ENCODE results near the gene ZYX. TPM values are rescaled to one million over a fixed set of nuclear protein-coding genes. Genes with fewer than 3 reads are reported as not detected.

ZYX gene
- total and polyA plus RNA-seq, 5 donors from 2014 or later, result 81.1 to 174 (median 92.8) TPM

DNA sequence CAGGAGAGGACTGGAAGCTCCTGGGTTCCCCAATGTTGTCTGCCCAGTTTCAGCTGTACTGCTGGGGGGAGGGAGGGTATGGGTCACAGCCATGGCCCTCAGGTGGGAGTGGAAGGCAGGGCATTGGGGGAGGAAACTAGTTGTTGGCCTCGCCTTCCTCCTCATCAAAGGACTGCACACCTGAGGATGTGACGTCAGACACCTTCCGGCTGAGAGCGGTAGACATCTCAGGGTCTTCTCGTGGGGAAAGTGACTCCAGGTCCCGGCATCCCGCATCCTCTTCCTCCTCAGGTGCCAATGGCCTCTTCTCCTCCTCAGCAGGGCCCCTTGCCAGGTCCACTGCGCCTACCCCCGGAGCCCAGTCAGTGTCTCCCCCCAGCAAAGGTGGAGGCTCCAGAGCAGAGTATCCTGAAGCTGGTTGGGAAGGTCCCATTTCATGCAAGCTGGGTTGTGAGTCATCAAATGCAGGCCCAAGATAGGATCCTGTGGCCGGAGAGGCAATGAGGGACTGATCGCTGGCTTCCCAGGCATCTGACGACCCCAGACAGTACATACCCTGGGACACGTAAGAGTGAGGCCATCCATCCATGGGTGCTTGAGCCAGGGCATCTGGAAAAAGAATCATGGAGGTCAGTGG, 24.6 kb upstream of the ZYX start:
- Histone ChIP-seq H3K36me3 (ENCODE audit: control insufficient read depth, insufficient read depth, low read length) (no peaks in the 10 kb centered on the region), H3K4me1 (ENCODE audit: control insufficient read depth, insufficient read depth, low read length, poor library complexity, severe bottlenecking) (peaks cover 2% of the 10 kb centered on the region), H3K27me3 (ENCODE audit: control insufficient read depth, insufficient read depth, low read length) (peaks cover 4% of the 10 kb centered on the region), H3K9me3 (ENCODE audit: control insufficient read depth in 2 of 2, low read length in 2 of 2) (no peaks in the 10 kb centered on the region), H3K4me3 (ENCODE audit: low read depth, low read length) (no peak overlapping the region), H3K27ac (ENCODE audit: insufficient read depth, low read length, poor library complexity, severe bottlenecking) (no peak overlapping the region)
- Mint-ChIP-seq H3K27me3 (peaks cover 34% of the 10 kb centered on the region), H3K9me3 (peaks cover 0 to 2% (median 0%) of the 10 kb centered on the region in 7 donors), H3K4me1 (peaks cover 3 to 14% (median 6%) of the 10 kb centered on the region in 4 donors), H3K27ac (no peak overlapping the region), H3K4me3 (no peak overlapping the region), H3K36me3 (peaks cover 2% of the 10 kb centered on the region)
- ATAC-seq (ENCODE audit: low read depth in 2 of 2) (no peak), DNase-seq (no peak)

DNA sequence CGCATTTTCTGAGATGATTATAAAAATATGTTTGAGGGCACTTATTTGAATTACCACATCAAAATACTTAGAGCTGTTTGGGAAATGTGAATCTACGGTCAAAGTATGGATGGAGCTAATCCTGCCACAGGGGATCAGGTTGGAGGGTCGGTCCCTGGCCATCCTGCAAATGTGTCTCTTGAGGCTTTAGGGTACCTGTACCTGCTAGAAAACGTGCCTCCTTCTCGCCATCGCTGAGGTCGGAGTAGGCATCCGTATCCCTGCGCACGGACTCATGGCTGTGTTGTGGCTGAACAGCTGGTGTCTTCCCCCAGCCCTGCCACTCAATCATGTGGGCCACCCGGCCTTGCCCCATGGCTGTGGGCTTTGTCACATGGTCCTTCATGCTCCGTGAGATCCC, 22.5 kb upstream of the ZYX start:
- Histone ChIP-seq H3K4me3 (ENCODE audit: low read depth, low read length) (no peak overlapping the region), H3K27ac (ENCODE audit: insufficient read depth, low read length, poor library complexity, severe bottlenecking) (no peak overlapping the region), H3K4me1 (ENCODE audit: control insufficient read depth, insufficient read depth, low read length, poor library complexity, severe bottlenecking) (peaks cover 19% of the 10 kb centered on the region), H3K27me3 (ENCODE audit: control insufficient read depth, insufficient read depth, low read length) (peaks cover 11% of the 10 kb centered on the region), H3K36me3 (ENCODE audit: control insufficient read depth, insufficient read depth, low read length) (no peaks in the 10 kb centered on the region), H3K9me3 (ENCODE audit: control insufficient read depth in 2 of 2, low read length in 2 of 2) (no peaks in the 10 kb centered on the region)
- H3K36me3 Mint-ChIP-seq, result peaks cover 2% of the 10 kb centered on the region
- peaks cover 0 to 2% (median 0%) of the 10 kb centered on the region in 7 donors for H3K9me3 Mint-ChIP-seq
- DNase-seq, result no peak
- peak overlapping the region in 1 of 4 donors; percentile 1 for H3K4me3 Mint-ChIP-seq
- peaks cover 5 to 19% (median 10%) of the 10 kb centered on the region in 4 donors for H3K4me1 Mint-ChIP-seq
- no peak for ATAC-seq (ENCODE audit: low read depth in 2 of 2)
- peaks cover 36% of the 10 kb centered on the region for H3K27me3 Mint-ChIP-seq
- no peak overlapping the region for H3K27ac Mint-ChIP-seq

DNA sequence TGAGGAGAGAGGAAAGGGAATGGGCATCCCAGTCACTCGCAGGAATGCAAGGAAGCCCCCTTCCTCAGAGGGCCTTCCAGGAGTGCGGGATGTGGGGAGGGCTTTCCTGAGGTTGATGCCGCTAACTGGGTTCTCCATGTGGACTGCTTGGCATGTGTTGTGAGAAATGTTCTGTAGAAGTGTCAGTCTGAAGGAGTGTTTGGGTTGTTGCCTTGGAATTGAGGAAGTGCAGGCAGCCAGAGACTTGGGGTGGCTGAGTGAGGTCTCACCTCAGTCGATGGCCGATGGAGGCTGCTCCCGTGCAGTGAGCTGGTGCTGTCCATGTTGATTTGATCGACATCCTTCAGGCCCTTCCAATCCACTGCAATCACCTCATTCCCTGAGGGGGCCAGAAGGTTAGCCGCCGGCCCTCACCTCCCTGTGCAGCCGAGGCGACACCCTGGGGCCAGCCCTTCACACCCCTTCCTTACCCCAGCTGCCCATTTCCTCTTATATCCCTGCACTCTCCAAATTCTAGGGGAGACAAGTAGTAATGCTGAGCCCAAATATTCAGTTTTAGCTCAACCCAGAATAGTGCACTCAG, 21.3 kb upstream of the ZYX start:
- peaks cover 5 to 25% (median 12%) of the 10 kb centered on the region in 4 donors for H3K4me1 Mint-ChIP-seq
- H3K27ac Mint-ChIP-seq, result no peak overlapping the region
- DNase-seq, result no peak
- peak overlapping the region in 2 of 4 donors; percentile 69 to 87 for H3K4me3 Mint-ChIP-seq
- peaks cover 2% of the 10 kb centered on the region for H3K36me3 Mint-ChIP-seq
- no peak for ATAC-seq (ENCODE audit: low read depth in 2 of 2)
- Histone ChIP-seq H3K36me3 (ENCODE audit: control insufficient read depth, insufficient read depth, low read length) (no peaks in the 10 kb centered on the region), H3K27me3 (ENCODE audit: control insufficient read depth, insufficient read depth, low read length) (peaks cover 21% of the 10 kb centered on the region), H3K4me3 (ENCODE audit: low read depth, low read length) (no peak overlapping the region), H3K9me3 (ENCODE audit: control insufficient read depth in 2 of 2, low read length in 2 of 2) (no peaks in the 10 kb centered on the region), H3K27ac (ENCODE audit: insufficient read depth, low read length, poor library complexity, severe bottlenecking) (no peak overlapping the region), H3K4me1 (ENCODE audit: control insufficient read depth, insufficient read depth, low read length, poor library complexity, severe bottlenecking) (peaks cover 19% of the 10 kb centered on the region)
- peaks cover 49% of the 10 kb centered on the region for H3K27me3 Mint-ChIP-seq
- peaks cover 0 to 2% (median 0%) of the 10 kb centered on the region in 7 donors for H3K9me3 Mint-ChIP-seq

DNA sequence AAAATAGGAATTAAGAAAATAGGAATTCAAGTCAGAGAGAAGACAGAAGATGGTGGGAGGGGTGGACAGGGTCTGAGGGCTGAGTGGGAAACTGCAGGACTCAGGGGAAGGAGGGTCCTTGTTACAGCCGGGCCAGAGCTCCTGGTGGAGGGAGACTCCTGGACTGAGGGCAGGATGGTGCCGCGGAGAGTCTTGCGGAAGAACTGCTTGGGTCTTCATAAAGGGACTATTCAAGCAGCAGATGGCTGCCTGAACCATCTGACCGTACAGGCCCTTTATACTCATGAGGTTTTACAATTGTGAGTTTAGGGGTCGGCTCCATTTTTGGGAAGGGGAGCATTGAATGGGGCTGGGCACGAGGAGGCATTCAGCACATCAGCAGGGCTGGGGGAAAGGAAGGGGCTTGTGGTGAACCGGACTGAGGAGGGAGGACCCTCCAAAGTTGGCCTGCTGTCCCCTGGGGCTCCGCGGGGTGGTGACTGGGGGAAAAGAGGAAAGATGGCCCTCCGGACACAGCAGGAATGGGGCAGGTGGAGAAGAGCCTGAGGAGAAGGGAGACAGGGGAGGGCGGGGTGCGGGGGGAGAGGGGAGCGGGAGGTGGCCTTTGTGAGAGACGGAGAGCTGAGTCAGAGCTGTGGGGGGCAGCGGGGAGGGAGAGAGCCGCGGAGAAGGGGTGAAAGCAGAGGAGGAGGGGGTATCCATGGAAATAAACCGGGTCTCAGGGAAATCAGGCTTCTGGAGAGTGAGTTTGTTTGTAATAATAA, 20.2 kb upstream of the ZYX start:
- Histone ChIP-seq H3K9me3 (ENCODE audit: control insufficient read depth in 2 of 2, low read length in 2 of 2) (no peaks in the 10 kb centered on the region), H3K36me3 (ENCODE audit: control insufficient read depth, insufficient read depth, low read length) (no peaks in the 10 kb centered on the region), H3K27me3 (ENCODE audit: control insufficient read depth, insufficient read depth, low read length) (peaks cover 23% of the 10 kb centered on the region), H3K4me1 (ENCODE audit: control insufficient read depth, insufficient read depth, low read length, poor library complexity, severe bottlenecking) (peaks cover 19% of the 10 kb centered on the region), H3K4me3 (ENCODE audit: low read depth, low read length) (no peak overlapping the region), H3K27ac (ENCODE audit: insufficient read depth, low read length, poor library complexity, severe bottlenecking) (no peak overlapping the region)
- Mint-ChIP-seq H3K27me3 (peaks cover 60% of the 10 kb centered on the region), H3K27ac (peak overlapping the region in 1 of 3 donors; percentile 62), H3K36me3 (peaks cover 2% of the 10 kb centered on the region), H3K9me3 (no peaks in the 10 kb centered on the region), H3K4me3 (peak overlapping the region; percentile 76 to 87 (median 85)), H3K4me1 (peaks cover 5 to 25% (median 12%) of the 10 kb centered on the region in 4 donors)
- no peak for DNase-seq
- ATAC-seq (ENCODE audit: low read depth in 2 of 2), result no peak

DNA sequence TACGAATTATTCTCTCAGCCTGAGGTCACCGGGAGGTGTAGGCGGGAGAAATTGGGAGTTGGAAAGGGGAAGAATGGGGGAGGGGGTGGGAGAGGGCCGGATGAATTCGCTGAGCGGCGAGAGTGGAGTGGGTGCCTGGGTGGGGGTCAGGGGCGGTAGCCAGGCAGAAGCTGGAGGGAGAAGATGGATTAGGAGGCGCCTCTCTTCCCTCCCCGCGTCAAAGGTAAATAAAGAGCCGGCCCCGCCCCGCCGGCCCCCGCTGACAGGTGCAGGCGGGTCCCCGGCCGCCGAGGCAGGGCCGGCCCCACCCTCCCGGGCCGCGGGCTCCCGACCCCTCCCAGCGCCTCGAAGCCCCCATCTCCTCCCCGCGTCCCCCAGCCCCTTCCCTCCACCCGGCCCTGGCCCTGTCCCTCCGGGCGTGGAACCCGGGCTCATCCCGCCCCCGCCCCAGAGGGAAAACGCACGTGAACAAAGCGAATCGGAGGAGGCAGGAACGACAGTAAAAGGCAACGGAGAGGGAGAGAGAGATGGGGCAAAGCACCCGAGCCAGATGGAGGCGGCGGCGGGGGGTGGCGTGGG, 19.5 kb upstream of the ZYX start:
- H3K4me1 ChIP-seq (ENCODE audit: control insufficient read depth, insufficient read depth, low read length, poor library complexity, severe bottlenecking), result peaks cover 19% of the 10 kb centered on the region
- H3K27ac ChIP-seq (ENCODE audit: insufficient read depth, low read length, poor library complexity, severe bottlenecking), result no peak overlapping the region
- H3K4me3 ChIP-seq (ENCODE audit: low read depth, low read length), result no peak overlapping the region
- H3K27ac Mint-ChIP-seq, result no peak overlapping the region
- peaks cover 2% of the 10 kb centered on the region for H3K36me3 Mint-ChIP-seq
- no peaks in the 10 kb centered on the region for H3K9me3 ChIP-seq (ENCODE audit: control insufficient read depth in 2 of 2, low read length in 2 of 2)
- H3K4me1 Mint-ChIP-seq, result peaks cover 5 to 25% (median 12%) of the 10 kb centered on the region in 4 donors
- ATAC-seq (ENCODE audit: low read depth in 2 of 2), result peak in 1 of 2 donors; percentile 9
- H3K4me3 Mint-ChIP-seq, result peak overlapping the region; percentile 52 to 91 (median 84)
- peaks cover 63% of the 10 kb centered on the region for H3K27me3 Mint-ChIP-seq
- H3K36me3 ChIP-seq (ENCODE audit: control insufficient read depth, insufficient read depth, low read length), result no peaks in the 10 kb centered on the region
- no peaks in the 10 kb centered on the region for H3K9me3 Mint-ChIP-seq
- no peak for DNase-seq
- peaks cover 24% of the 10 kb centered on the region for H3K27me3 ChIP-seq (ENCODE audit: control insufficient read depth, insufficient read depth, low read length)

DNA sequence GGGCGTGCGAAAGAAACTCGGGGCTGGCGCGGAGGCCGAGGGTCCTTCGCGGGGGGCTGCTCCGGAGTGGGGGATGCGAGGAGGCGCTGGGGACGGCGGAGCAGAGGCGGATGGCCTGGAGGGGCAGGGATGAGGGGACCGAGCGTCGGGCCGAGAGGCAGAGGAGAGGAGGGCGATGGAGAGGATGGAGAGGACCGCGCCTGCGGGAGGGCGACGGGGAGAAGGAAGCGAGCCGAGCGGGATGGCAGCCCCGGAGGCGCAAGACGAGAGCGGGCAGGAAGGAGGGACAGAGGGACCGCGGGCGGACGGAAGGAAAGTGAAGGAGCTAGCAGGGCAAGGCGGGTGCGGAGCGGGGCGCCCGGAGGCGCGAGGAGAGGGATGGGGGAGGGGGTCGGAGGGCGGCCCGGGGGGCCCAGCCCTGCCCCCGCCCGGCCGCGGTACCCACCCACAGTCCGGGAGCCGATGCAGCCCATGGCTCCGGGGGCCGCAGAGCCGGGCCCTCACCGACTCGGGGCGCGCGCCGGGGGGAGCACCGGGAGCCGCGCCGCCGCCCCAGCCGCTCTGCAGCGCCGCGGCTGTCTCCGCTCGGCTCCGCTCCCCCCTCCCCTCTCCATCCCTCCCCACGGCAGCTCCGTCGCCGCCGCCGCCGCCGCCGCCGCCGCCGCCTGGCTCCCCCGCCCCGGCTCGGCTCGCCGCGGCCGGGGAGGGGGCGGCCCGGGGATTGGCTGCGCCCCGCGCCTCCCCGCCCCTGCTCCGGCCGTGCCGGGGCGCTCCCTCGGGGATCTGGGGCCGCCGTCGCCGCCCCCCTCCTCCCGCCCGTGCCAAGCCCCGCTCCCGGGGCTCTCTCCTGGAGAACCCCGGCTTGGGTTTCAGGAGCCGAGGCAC, 18.8 kb upstream of the ZYX start, which contains the start of gene FAM131B:
Gene FAM131B (minus strand): TSS at position 583 of the 885 bp plus-strand sequence. CDS start 110 bp downstream, at position 473.
- Mint-ChIP-seq H3K27ac (peak within 1 kb of the TSS in 1 of 3 donors; percentile 65), H3K4me3 (peak within 1 kb of the TSS; percentile 74 to 91 (median 84)), H3K36me3 (peaks cover 2% of the 10 kb centered on the region), H3K27me3 (peaks cover 68% of the 10 kb centered on the region), H3K9me3 (no peaks in the 10 kb centered on the region), H3K4me1 (peaks cover 5 to 25% (median 12%) of the 10 kb centered on the region in 4 donors)
- Histone ChIP-seq H3K4me3 (ENCODE audit: low read depth, low read length) (no peak within 1 kb of the TSS), H3K4me1 (ENCODE audit: control insufficient read depth, insufficient read depth, low read length, poor library complexity, severe bottlenecking) (peaks cover 19% of the 10 kb centered on the region), H3K9me3 (ENCODE audit: control insufficient read depth in 2 of 2, low read length in 2 of 2) (no peaks in the 10 kb centered on the region), H3K36me3 (ENCODE audit: control insufficient read depth, insufficient read depth, low read length) (no peaks in the 10 kb centered on the region), H3K27me3 (ENCODE audit: control insufficient read depth, insufficient read depth, low read length) (peaks cover 29% of the 10 kb centered on the region), H3K27ac (ENCODE audit: insufficient read depth, low read length, poor library complexity, severe bottlenecking) (no peak within 1 kb of the TSS)
- peak; percentile 52 to 55 for ATAC-seq (ENCODE audit: low read depth in 2 of 2)
- peak in 2 of 3 donors; percentile 38 for DNase-seq

All from CD4-positive, CD25-positive, alpha-beta regulatory T cell (primary cell).